K562 (cell line): ENCODE data around the gene SIRT7. TPM values are rescaled to one million over a fixed set of nuclear protein-coding genes. Genes with fewer than 3 reads are reported as not detected.
A peak's percentile ranks its signal among the peaks of the same experiment; 100 is the strongest.

Source experiments
- BCLAF1 ChIP-seq, 2 experiments: fragments of 450-650 bp in 1 of 2; IDR thresholded peaks; 2 replicates each; pipeline ENCODE4 v1.6.1; 2011 to 2017; ENCODE audit warnings: low read depth in 2 of 2, antibody characterized with exemption in 1 of 2, borderline replicate concordance in 1 of 2, low read length in 1 of 2, mild to moderate bottlenecking in 1 of 2, mixed read lengths in 1 of 2; ENCODE audit not compliant: control insufficient read depth in 1 of 2
- CHD1 ChIP-seq: fragments of 200-600 bp; sonication (generic); IDR thresholded peaks from one replicate; pipeline ENCODE4 v1.6.1; 2012; ENCODE audit warnings: mild to moderate bottlenecking, moderate library complexity, low read length, inconsistent platforms
- ILK ChIP-seq: fragments of 450-650 bp; IDR thresholded peaks from 2 replicates; pipeline ENCODE4 v1.6.1; 2016; ENCODE audit warnings: missing genetic modification characterization, low read depth, mild to moderate bottlenecking, missing compliant biosample characterization, moderate library complexity, borderline replicate concordance
- NKRF ChIP-seq: fragments of 450-650 bp; IDR thresholded peaks from 2 replicates; pipeline ENCODE4 v1.6.1; 2016; ENCODE audit warnings: borderline replicate concordance
- PHF8 ChIP-seq: fragments of 200-600 bp; sonication (generic); IDR thresholded peaks from 2 replicates; pipeline ENCODE4 v1.6.1; 2012; ENCODE audit warnings: mixed run types, mild to moderate bottlenecking, inconsistent platforms, low read length, moderate library complexity, borderline replicate concordance
- POLR2B ChIP-seq: fragments of 450-650 bp; IDR thresholded peaks from 2 replicates; pipeline ENCODE4 v1.6.1; 2018; ENCODE audit warnings: low read depth; ENCODE audit not compliant: partially characterized antibody
- RHOXF2B ChIP-seq: fragments of 250-450 bp; sonication (Bioruptor Pico); conservative IDR thresholded peaks from 2 replicates; pipeline ENCODE4 v1.5.1; 2021
- SMAD4 ChIP-seq: fragments of 250-450 bp; sonication (Bioruptor Pico); conservative IDR thresholded peaks from 2 replicates; pipeline ENCODE4 v1.8.0; 2021; ENCODE audit warnings: inconsistent platforms, mild to moderate bottlenecking, moderate library complexity
- SMARCE1 ChIP-seq: fragments of 450-650 bp; IDR thresholded peaks from 2 replicates; pipeline ENCODE4 v1.7.1; 2016; ENCODE audit warnings: mild to moderate bottlenecking
- ZBTB49 ChIP-seq: sonication (generic); formaldehyde crosslinking; IDR thresholded peaks from 2 replicates; pipeline ENCODE4 v1.8.0; 2022; ENCODE audit warnings: missing genetic modification reagents, mild to moderate bottlenecking, borderline replicate concordance
- ZFP36 ChIP-seq: fragments of 150-350 bp; IDR thresholded peaks from 2 replicates; pipeline ENCODE4 v1.6.1; 2018; ENCODE audit warnings: low read length, low read depth; ENCODE audit not compliant: partially characterized antibody
- ZNF512 ChIP-seq: IDR thresholded peaks from 2 replicates; pipeline ENCODE4 v1.6.1; 2016; ENCODE audit warnings: missing genetic modification characterization, missing compliant biosample characterization
- ZNF766 ChIP-seq: fragments of 200-800 bp; sonication (Bioruptor generic); conservative IDR thresholded peaks from 2 replicates; pipeline ENCODE4 v1.6.1; 2016; ENCODE audit warnings: missing genetic modification characterization, missing compliant biosample characterization
- polyA plus RNA-seq, 8 experiments: library from polyadenylated mRNA; depleted of rRNA in 4 of 8; stranded (reverse) in 5 of 8; unstranded in 3 of 8; fragments of >200 nt; fragmentation: Nextera tagmentation in 2 of 8; fragmentation: Illumina TruSeq in 1 of 8; extraction: Ambion mirVana in 2 of 8; extraction: Trizol in 1 of 8; gene quantifications; 2 replicates each; pipeline versions ENCODE4 v1.2.1 to v1.2.3, GENCODE V29; 2011 to 2014; ENCODE audit warnings: inconsistent platforms in 1 of 8, missing spikeins in 1 of 8
- total RNA-seq, 7 experiments: library from RNA; depleted of rRNA in 6 of 7; stranded (reverse); fragments of >200 nt in 6 of 7; fragmentation: Illumina TruSeq in 2 of 7; extraction: Trizol in 2 of 7; gene quantifications; 2 replicates each; pipeline versions ENCODE4 v1.2.1 to v1.2.3, GENCODE V29; 2011 to 2021; ENCODE audit warnings: low replicate concordance in 1 of 7
- TF ChIP-seq, protein P1 (sequence below), 2 experiments: IDR thresholded peaks; 2 replicates each; pipeline ENCODE4 v1.6.1; 2012; ENCODE audit warnings: improper control_type of control experiment in 2 of 2, low read depth in 2 of 2, low read length in 2 of 2, borderline replicate concordance in 1 of 2

The SIRT7 gene
- total and polyA plus RNA-seq, 9 of the 15 experiments (the other 6 are each of a cell fraction or from before 2014, with no cell fraction given), result 1.6 to 54.8 (median 20.3) TPM

- TF ChIP-seq, protein P1, sequence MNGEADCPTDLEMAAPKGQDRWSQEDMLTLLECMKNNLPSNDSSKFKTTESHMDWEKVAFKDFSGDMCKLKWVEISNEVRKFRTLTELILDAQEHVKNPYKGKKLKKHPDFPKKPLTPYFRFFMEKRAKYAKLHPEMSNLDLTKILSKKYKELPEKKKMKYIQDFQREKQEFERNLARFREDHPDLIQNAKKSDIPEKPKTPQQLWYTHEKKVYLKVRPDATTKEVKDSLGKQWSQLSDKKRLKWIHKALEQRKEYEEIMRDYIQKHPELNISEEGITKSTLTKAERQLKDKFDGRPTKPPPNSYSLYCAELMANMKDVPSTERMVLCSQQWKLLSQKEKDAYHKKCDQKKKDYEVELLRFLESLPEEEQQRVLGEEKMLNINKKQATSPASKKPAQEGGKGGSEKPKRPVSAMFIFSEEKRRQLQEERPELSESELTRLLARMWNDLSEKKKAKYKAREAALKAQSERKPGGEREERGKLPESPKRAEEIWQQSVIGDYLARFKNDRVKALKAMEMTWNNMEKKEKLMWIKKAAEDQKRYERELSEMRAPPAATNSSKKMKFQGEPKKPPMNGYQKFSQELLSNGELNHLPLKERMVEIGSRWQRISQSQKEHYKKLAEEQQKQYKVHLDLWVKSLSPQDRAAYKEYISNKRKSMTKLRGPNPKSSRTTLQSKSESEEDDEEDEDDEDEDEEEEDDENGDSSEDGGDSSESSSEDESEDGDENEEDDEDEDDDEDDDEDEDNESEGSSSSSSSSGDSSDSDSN (IDR thresholded peaks at IDR 0.05; ENCODE audit: borderline replicate concordance in 1 of 2, low read depth in 2 of 2, low read length in 2 of 2), result no peak
- TF ChIP-seq ZBTB49 (CRISPR knock-in tag) (peak; percentile 44; the same call in 1 of the 2 replicates), NKRF (no peak), ZNF766 (no peak), SMARCE1 (no peak), POLR2B (no peak), ILK (tag) (no peak), BCLAF1 (IDR thresholded peaks at IDR 0.05; ENCODE audit: borderline replicate concordance in 1 of 2, control insufficient read depth in 1 of 2, low read depth in 2 of 2, low read length in 1 of 2) (no peak), CHD1 (no peak), SMAD4 (CRISPR knock-in tag) (peak; percentile 84), ZNF512 (tag) (no peak), PHF8 (peak; percentile 65; the same call in 1 of the 2 replicates), ZFP36 (peak; percentile 18), RHOXF2B (CRISPR knock-in tag) (no peak)
Observed at GRCh38 chr17:81959362-81960129, 41.6 kb upstream of the SIRT7 start (continued).
